KOPT-K1 (cell line): ENCODE results near the gene SNRK.

Source experiments
- H3K27ac ChIP-seq: fragments of 200-600 bp; sonication (generic); 2 replicates; pipeline ENCODE4 v1.5.1; 2016; ENCODE audit warnings: antibody characterized with exemption, mild to moderate bottlenecking, low read depth, low read length; ENCODE audit not compliant: poor library complexity, severe bottlenecking
- H3K36me3 ChIP-seq: fragments of 200-600 bp; sonication (generic); 2 replicates; pipeline ENCODE4 v1.5.1; 2017; ENCODE audit warnings: antibody characterized with exemption, mild to moderate bottlenecking, low read length, moderate library complexity; ENCODE audit not compliant: insufficient read depth
- H3K9me3 ChIP-seq: fragments of 200-600 bp; sonication (generic); 2 replicates; pipeline ENCODE4 v1.5.1; 2017; ENCODE audit warnings: antibody characterized with exemption, low read length, mild to moderate bottlenecking; ENCODE audit not compliant: insufficient read depth, poor library complexity, severe bottlenecking

The SNRK gene

GRCh38 chr3:43286841-43287499, 630 bp downstream of the SNRK start:
- H3K27ac ChIP-seq: peak overlapping the region; percentile 63

GRCh38 chr3:43287500-43287873, 1.1 kb downstream of the SNRK start:
- peaks cover 4% of the 10 kb centered on the region for H3K36me3 ChIP-seq
- peak overlapping the region; percentile 56 for H3K27ac ChIP-seq
- no peaks in the 10 kb centered on the region for H3K9me3 ChIP-seq

More at GRCh38 chr3:43286841-43287499, 630 bp downstream of the SNRK start:
- peaks cover 4% of the 10 kb centered on the region for H3K36me3 ChIP-seq
- H3K9me3 ChIP-seq: no peaks in the 10 kb centered on the region

GRCh38 chr3:43288366-43288765, 2.0 kb downstream of the SNRK start:
- Histone ChIP-seq H3K36me3 (peaks cover 4% of the 10 kb centered on the region), H3K27ac (peak overlapping the region; percentile 56), H3K9me3 (no peaks in the 10 kb centered on the region)

GRCh38 chr3:43288850-43289249, 2.5 kb downstream of the SNRK start:
- H3K9me3 ChIP-seq: no peaks in the 10 kb centered on the region
- peaks cover 4% of the 10 kb centered on the region for H3K36me3 ChIP-seq
- peak overlapping the region; percentile 56 for H3K27ac ChIP-seq

DNA sequence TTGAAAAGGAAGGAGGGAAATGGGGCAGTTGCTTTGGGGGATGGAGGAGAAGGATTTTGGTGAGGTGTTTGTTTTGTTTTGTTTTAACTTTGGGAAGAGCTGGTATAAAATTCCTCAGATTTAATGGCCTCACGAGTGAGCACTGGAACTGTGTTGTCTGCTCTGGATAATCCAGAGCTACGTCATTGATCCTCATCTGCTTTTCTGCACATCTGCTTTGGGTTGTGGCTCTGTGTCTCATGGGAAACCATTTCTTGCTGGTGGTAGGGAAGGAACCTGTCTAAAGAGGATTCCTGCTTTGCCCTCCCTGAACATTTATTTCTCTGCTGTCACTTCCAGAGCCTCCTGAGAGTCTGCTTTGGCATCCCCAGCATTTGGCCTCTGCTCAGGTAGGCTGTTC, 3.1 kb downstream of the SNRK start:
- no peaks in the 10 kb centered on the region for H3K9me3 ChIP-seq
- peak overlapping the region; percentile 56 for H3K27ac ChIP-seq
- peaks cover 4% of the 10 kb centered on the region for H3K36me3 ChIP-seq

- Histone ChIP-seq H3K27ac (no peak overlapping the region), H3K36me3 (peaks cover 4% of the 10 kb centered on the region), H3K9me3 (no peaks in the 10 kb centered on the region)
Measured at GRCh38 chr3:43289841-43290470, 3.6 kb downstream of the SNRK start.

- no peaks in the 10 kb centered on the region for H3K9me3 ChIP-seq
- H3K36me3 ChIP-seq: peaks cover 4% of the 10 kb centered on the region
- no peak overlapping the region for H3K27ac ChIP-seq
Measured at GRCh38 chr3:43290956-43291355, 4.6 kb downstream of the SNRK start.

DNA sequence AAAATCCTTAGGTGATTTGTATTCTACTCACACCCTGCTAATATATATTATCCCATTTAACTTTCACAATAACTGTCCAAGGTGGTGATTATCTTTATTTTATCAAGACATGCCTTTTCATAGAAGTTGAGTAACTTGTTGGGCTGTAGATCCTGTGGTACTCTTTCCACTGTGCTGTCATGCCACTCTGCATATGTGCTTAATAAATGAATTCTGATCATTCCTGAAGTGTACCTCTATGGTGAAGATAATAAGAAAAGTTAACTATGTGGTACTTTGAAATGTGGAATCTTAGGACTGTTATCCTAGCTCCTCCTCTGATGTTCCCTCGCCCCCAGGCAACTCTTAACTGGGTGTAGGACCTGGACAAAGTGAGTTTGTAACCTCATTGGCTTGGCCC, 5.2 kb downstream of the SNRK start:
- Histone ChIP-seq H3K27ac (no peak overlapping the region), H3K36me3 (peaks cover 4% of the 10 kb centered on the region), H3K9me3 (no peaks in the 10 kb centered on the region)

GRCh38 chr3:43294975-43295374, 8.6 kb downstream of the SNRK start:
- no peaks in the 10 kb centered on the region for H3K9me3 ChIP-seq
- no peaks in the 10 kb centered on the region; the same call in 1 of the 2 replicates for H3K36me3 ChIP-seq
- no peak overlapping the region for H3K27ac ChIP-seq

- Histone ChIP-seq H3K36me3 (no peaks in the 10 kb centered on the region), H3K27ac (peak overlapping the region; percentile 55), H3K9me3 (no peaks in the 10 kb centered on the region)
Measured at GRCh38 chr3:43296565-43296964, 10.2 kb downstream of the SNRK start.

- no peaks in the 10 kb centered on the region for H3K9me3 ChIP-seq
- peaks cover 4% of the 10 kb centered on the region for H3K36me3 ChIP-seq
- no peak overlapping the region for H3K27ac ChIP-seq
Measured at GRCh38 chr3:43298292-43298691, 12.0 kb downstream of the SNRK start.

DNA sequence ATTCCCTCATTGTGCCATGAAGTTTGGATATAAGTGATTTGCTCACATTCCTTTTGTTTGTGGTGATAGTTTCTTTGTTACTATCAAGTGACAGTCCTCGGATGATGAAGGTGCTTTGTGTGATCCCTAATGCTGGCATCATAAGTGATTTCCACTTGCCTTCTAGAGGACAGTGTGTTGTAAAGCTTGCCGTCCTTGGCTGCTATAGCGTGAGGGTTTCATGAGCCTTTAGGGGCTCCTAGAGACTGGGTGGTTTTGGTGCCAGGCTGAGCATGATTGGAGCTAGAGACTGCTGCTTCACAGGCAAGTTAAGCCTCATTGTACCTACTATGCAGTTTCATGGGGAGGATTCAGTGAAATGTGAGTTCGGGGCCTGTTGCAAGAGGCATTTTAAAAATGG, 12.4 kb downstream of the SNRK start:
- no peak overlapping the region for H3K27ac ChIP-seq
- H3K9me3 ChIP-seq: no peaks in the 10 kb centered on the region
- peaks cover 9% of the 10 kb centered on the region for H3K36me3 ChIP-seq

GRCh38 chr3:43302116-43302880, 16.0 kb downstream of the SNRK start:
- Histone ChIP-seq H3K27ac (peak overlapping the region; percentile 21), H3K36me3 (peaks cover 29% of the 10 kb centered on the region), H3K9me3 (no peaks in the 10 kb centered on the region)

GRCh38 chr3:43304126-43304525, 17.8 kb downstream of the SNRK start:
- Histone ChIP-seq H3K27ac (no peak overlapping the region), H3K9me3 (peaks cover 3% of the 10 kb centered on the region), H3K36me3 (peaks cover 44% of the 10 kb centered on the region)

- H3K9me3 ChIP-seq: peaks cover 11% of the 10 kb centered on the region
- no peak overlapping the region for H3K27ac ChIP-seq
- H3K36me3 ChIP-seq: peaks cover 72% of the 10 kb centered on the region
Measured at GRCh38 chr3:43307226-43307625, 20.9 kb downstream of the SNRK start.
